ENCODE results near the gene CNTN5.

DNA sequence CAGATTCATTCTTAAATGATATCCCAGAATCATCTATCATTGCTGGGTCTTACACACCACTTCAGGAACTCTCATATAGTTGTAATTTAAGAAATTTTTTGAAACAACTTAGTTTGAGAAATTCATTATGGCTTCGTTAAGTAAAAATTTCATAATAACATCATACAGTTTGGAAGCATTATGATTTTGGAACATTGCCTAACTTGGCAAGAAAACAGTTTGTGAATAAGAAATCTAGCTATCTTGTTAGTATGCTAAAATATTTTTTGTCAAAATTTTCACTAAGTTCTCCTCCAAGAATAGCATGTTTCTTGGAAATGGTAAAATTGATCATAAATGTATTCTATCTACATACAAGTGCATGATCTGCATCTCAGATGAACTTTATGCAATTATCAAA, 217.7 kb downstream of the CNTN5 start:
- TF ChIP-seq POLR2AphosphoS5 (IDR thresholded peaks at IDR 0.05; ENCODE audit: borderline replicate concordance, low read depth, low read length) (no peak), EZH2 (IDR thresholded peaks at IDR 0.05) (no peak), FOXP2 (optimal IDR thresholded peaks at IDR 0.05; ENCODE audit: control extremely low read depth, extremely low read length, insufficient read depth) (no peak)
